Lower lobe of right lung (tissue), 2 donors: ENCODE data around the gene RBPMS2. TPM values are rescaled to one million over a fixed set of nuclear protein-coding genes. Genes with fewer than 3 reads are reported as not detected.

ENCODE experiments used
- ATAC-seq, 2 donors: fragments of 200-7000 bp; cut with Tn5 transposase; one replicate each; pipeline ENCODE4 v1.9.1; 2020 to 2022; ENCODE audit warnings: mild to moderate bottlenecking in 2 of 2, moderate library complexity in 2 of 2
- DNase-seq: peaks from one replicate; pipeline ENCODE4 v3.0.0-alpha.2; 2020
- H3K27ac ChIP-seq: fragments of 200-600 bp; one replicate; pipeline ENCODE4 v1.8.0; 2022
- H3K27me3 ChIP-seq: fragments of 200-600 bp; one replicate; pipeline ENCODE4 v1.8.0; 2022; ENCODE audit warnings: low read depth
- H3K36me3 ChIP-seq: fragments of 200-600 bp; one replicate; pipeline ENCODE4 v1.8.0; 2022; ENCODE audit warnings: mild to moderate bottlenecking
- H3K4me1 ChIP-seq: fragments of 200-600 bp; one replicate; pipeline ENCODE4 v1.8.0; 2022
- H3K4me3 ChIP-seq: fragments of 200-600 bp; one replicate; pipeline ENCODE4 v1.8.0; 2022; ENCODE audit warnings: mild to moderate bottlenecking
- H3K9me3 ChIP-seq: fragments of 200-600 bp; one replicate; pipeline ENCODE4 v1.8.0; 2022
- CTCF ChIP-seq: fragments of 200-600 bp; IDR thresholded peaks from one replicate; pipeline ENCODE4 v1.8.0; 2022; ENCODE audit warnings: antibody characterized with exemption, mild to moderate bottlenecking
- intact Hi-C: fragments of 100-400 bp; cut with DNase I; formaldehyde crosslinking; loops from one replicate; pipeline ENCODE4 v1.11.0; 2022
- total RNA-seq: library from RNA; stranded (reverse); fragmentation: NEBNext Ultra II Directional; extraction: Animal tissue kit (Norgen Biotek cat#: 25700); gene quantifications from one replicate; pipeline ENCODE4 v1.2.1, GENCODE V29; 2021
- donor health status: DM: no; HTN: yes; CAD: no; lungs with severe emphysema.

RBPMS2 gene
- total RNA-seq, 1 donor from 2014 or later: 4.0 TPM

- Histone ChIP-seq H3K4me1 (no peaks in the 10 kb centered on the region), H3K36me3 (no peaks in the 10 kb centered on the region), H3K27me3 (no peaks in the 10 kb centered on the region), H3K9me3 (no peaks in the 10 kb centered on the region), H3K27ac (no peak overlapping the region), H3K4me3 (no peak overlapping the region)
- DNase-seq (no peak), ATAC-seq (no peak)
- no peak for TF ChIP-seq CTCF
- intact Hi-C loops: no loop called here
Observed at GRCh38 chr15:64761156-64761555, 14.2 kb downstream of the RBPMS2 start.

GRCh38 chr15:64760056-64760455, 15.3 kb downstream of the RBPMS2 start:
- intact Hi-C loops: no loop called here
- no peak overlapping the region for H3K4me3 ChIP-seq
- no peak overlapping the region for H3K27ac ChIP-seq
- H3K27me3 ChIP-seq: no peaks in the 10 kb centered on the region
- no peaks in the 10 kb centered on the region for H3K4me1 ChIP-seq
- ATAC-seq (no peak), DNase-seq (no peak)
- no peaks in the 10 kb centered on the region for H3K36me3 ChIP-seq
- TF ChIP-seq CTCF: no peak
- H3K9me3 ChIP-seq: no peaks in the 10 kb centered on the region

DNA sequence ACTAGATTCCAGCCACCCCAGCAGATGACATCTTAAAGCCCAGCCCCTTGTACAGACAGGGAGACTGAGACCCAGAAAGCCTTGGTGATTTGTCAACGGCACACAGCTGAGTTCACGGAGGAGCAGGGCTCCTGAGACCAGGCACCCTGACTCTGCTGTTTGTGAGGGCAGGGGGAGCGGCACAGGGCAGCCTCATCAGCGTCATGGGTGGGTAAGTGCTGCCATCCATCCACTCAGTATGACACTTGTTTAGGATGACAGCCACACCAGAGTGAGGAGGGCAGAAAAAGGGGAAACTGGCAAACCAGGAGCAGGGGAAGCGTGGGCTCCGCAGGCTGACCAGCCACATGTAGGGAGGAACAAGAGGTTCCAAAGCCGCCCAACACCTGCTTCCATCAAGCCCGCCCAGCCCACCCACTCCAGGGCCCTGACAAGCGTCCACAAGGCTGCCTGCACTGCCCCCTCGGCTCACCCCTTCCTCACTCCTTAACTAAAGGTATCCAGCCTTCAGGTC, 19.9 kb downstream of the RBPMS2 start:
- no peak overlapping the region for H3K27ac ChIP-seq
- no peak for TF ChIP-seq CTCF
- intact Hi-C loops: loop anchor here (10.0 kb wide), 1 partner anchor 49 kb away; no protein-coding TSS in a partner anchor
- ATAC-seq (no peak), DNase-seq (no peak)
- H3K4me1 ChIP-seq: no peaks in the 10 kb centered on the region
- H3K27me3 ChIP-seq: no peaks in the 10 kb centered on the region
- H3K9me3 ChIP-seq: no peaks in the 10 kb centered on the region
- H3K4me3 ChIP-seq: no peak overlapping the region
- no peaks in the 10 kb centered on the region for H3K36me3 ChIP-seq

GRCh38 chr15:64754663-64755426, 20.5 kb downstream of the RBPMS2 start:
- no peak for TF ChIP-seq CTCF
- no peak overlapping the region for H3K4me3 ChIP-seq
- no peak for ATAC-seq
- no peak for DNase-seq
- H3K9me3 ChIP-seq: no peaks in the 10 kb centered on the region
- H3K4me1 ChIP-seq: no peaks in the 10 kb centered on the region
- intact Hi-C loops: loop anchor here (10.0 kb wide), 1 partner anchor 50 kb away; no protein-coding TSS in a partner anchor
- no peak overlapping the region for H3K27ac ChIP-seq
- no peaks in the 10 kb centered on the region for H3K36me3 ChIP-seq
- H3K27me3 ChIP-seq: no peaks in the 10 kb centered on the region

DNA sequence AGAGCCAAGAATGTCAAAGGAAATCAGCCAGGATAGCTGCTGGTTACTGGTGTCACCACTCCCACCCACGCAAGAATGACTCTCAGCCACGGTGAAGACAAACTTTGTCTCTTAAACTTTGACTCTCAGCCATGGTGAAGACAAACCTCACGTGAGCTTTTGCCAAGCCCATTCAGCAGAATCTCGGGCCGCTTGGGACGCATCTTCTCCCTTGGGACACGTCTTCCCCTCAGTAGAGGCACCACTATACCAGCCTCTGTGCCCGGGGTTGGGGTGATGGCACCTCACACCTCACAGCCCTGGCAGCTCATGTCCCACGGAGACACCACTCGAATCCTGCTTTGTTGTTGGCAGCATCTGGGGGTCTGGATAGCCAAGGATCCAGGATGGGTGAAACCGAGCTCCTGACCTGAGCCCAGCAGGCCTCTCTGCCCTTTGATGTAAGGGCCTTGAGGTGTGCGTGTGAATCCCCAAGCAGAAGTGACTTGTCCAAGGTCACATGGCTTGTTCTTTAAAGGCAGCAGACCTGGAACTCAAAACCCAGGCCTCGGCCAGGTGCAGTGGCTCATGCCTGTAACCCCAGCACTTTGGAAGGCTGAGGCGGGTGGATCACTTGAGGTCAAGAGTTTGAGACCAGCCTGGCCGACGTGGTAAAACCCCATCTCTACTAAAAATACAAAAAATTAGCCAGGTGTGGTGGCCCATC, 21.8 kb downstream of the RBPMS2 start:
- Histone ChIP-seq H3K4me1 (no peaks in the 10 kb centered on the region), H3K9me3 (no peaks in the 10 kb centered on the region), H3K4me3 (no peak overlapping the region), H3K36me3 (no peaks in the 10 kb centered on the region), H3K27ac (no peak overlapping the region), H3K27me3 (no peaks in the 10 kb centered on the region)
- no peak for ATAC-seq
- intact Hi-C loops: loop anchor here (10.0 kb wide), 1 partner anchor 51 kb away; no protein-coding TSS in a partner anchor
- DNase-seq: no peak
- TF ChIP-seq CTCF: no peak
